ENCODE data around the gene TMEM201.

DNA sequence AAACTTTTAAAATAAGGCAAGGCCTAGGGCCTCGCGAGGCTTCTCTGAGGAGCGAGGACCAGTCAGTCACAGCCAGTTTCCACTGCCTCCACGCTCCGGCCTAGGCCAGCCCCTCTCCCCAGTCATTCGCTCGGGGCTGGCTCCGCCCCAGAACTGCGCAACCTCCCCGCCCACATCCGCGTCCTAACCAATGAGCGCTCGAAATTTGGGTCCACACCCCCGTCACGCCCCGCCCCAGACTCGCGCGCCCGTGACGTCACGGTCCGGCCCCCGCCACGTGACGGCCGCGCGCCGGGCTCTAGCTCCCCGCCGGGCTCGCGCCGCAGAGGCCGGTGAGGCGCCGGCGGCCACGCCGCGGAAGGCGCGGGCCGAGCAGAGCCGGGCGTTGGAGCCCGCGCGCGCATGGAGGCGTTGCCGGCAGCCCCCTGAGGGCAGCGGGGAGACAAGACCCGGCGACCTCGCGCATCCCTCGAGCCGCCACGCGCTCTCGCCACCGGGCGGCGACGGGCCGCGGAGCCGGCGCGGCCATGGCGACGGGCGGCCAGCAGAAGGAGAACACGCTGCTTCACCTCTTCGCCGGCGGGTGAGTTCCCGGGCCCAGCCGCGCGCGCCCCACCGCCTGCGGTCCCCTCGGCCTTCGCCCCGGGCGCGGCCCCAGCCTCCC lies 49.4 kb upstream of the TMEM201 start, which contains the start of gene SLC25A33:
- TF ChIP-seq, protein P1, sequence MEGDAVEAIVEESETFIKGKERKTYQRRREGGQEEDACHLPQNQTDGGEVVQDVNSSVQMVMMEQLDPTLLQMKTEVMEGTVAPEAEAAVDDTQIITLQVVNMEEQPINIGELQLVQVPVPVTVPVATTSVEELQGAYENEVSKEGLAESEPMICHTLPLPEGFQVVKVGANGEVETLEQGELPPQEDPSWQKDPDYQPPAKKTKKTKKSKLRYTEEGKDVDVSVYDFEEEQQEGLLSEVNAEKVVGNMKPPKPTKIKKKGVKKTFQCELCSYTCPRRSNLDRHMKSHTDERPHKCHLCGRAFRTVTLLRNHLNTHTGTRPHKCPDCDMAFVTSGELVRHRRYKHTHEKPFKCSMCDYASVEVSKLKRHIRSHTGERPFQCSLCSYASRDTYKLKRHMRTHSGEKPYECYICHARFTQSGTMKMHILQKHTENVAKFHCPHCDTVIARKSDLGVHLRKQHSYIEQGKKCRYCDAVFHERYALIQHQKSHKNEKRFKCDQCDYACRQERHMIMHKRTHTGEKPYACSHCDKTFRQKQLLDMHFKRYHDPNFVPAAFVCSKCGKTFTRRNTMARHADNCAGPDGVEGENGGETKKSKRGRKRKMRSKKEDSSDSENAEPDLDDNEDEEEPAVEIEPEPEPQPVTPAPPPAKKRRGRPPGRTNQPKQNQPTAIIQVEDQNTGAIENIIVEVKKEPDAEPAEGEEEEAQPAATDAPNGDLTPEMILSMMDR (conservative IDR thresholded peaks at IDR 0.05), result no peak
- TF ChIP-seq EZH2 (IDR thresholded peaks at IDR 0.05; ENCODE audit: low read depth), result no peak

Measured in PC-9 (cell line).